ENCODE data around the gene CERK.

GRCh38 chr22:46687048-46687444, 51.0 kb downstream of the CERK start:
- TF ChIP-seq, protein P1, sequence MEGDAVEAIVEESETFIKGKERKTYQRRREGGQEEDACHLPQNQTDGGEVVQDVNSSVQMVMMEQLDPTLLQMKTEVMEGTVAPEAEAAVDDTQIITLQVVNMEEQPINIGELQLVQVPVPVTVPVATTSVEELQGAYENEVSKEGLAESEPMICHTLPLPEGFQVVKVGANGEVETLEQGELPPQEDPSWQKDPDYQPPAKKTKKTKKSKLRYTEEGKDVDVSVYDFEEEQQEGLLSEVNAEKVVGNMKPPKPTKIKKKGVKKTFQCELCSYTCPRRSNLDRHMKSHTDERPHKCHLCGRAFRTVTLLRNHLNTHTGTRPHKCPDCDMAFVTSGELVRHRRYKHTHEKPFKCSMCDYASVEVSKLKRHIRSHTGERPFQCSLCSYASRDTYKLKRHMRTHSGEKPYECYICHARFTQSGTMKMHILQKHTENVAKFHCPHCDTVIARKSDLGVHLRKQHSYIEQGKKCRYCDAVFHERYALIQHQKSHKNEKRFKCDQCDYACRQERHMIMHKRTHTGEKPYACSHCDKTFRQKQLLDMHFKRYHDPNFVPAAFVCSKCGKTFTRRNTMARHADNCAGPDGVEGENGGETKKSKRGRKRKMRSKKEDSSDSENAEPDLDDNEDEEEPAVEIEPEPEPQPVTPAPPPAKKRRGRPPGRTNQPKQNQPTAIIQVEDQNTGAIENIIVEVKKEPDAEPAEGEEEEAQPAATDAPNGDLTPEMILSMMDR (IDR thresholded peaks at IDR 0.05), result no peak
- no peak for TF ChIP-seq POLR2A (IDR thresholded peaks at IDR 0.05)
- no peak for TF ChIP-seq EP300 (IDR thresholded peaks at IDR 0.05)
